ENCODE data around the gene EXOC2. TPM values are rescaled to one million over a fixed set of nuclear protein-coding genes. Genes with fewer than 3 reads are reported as not detected.
"Not testable (repeated sequence)": the region's sequence is repeated elsewhere in the genome, so short reads cannot be mapped to it uniquely, and the experiment has no call there.

Gene EXOC2
- total and polyA plus RNA-seq, 7 donors: 5.4 to 23.2 (median 15.3) TPM

DNA sequence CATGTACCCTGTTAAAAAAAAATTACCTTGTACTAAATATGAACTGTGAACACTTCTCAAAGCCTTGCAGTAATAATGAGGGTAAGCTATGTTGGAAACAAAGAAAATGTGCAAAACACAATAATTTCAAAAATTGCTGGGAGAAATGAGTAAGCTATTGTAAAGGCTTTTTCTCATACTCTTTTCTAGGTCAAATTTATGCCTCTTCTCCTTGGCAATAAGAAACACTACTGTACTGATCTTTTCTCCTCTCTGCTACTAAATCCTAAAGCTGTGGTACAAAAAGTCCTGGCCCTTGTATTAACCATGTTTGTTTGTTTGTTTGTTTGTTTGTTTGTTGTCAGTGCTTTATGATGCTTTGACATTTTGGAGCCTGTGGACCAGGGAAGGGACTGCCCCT is 18.5 kb downstream of the EXOC2 start:
- H3K27ac ChIP-seq: no peak overlapping the region
- H3K9me3 ChIP-seq: no peaks in the 10 kb centered on the region
- intact Hi-C loops (cut with DNase I): no loop called here
- H3K27me3 ChIP-seq: no peaks in the 10 kb centered on the region
- TF ChIP-seq POLR2AphosphoS5 (IDR thresholded peaks at IDR 0.05) (no peak), POLR2A (IDR thresholded peaks at IDR 0.05) (no peak), EP300 (IDR thresholded peaks at IDR 0.05) (no peak)
- TF ChIP-seq, protein P1, sequence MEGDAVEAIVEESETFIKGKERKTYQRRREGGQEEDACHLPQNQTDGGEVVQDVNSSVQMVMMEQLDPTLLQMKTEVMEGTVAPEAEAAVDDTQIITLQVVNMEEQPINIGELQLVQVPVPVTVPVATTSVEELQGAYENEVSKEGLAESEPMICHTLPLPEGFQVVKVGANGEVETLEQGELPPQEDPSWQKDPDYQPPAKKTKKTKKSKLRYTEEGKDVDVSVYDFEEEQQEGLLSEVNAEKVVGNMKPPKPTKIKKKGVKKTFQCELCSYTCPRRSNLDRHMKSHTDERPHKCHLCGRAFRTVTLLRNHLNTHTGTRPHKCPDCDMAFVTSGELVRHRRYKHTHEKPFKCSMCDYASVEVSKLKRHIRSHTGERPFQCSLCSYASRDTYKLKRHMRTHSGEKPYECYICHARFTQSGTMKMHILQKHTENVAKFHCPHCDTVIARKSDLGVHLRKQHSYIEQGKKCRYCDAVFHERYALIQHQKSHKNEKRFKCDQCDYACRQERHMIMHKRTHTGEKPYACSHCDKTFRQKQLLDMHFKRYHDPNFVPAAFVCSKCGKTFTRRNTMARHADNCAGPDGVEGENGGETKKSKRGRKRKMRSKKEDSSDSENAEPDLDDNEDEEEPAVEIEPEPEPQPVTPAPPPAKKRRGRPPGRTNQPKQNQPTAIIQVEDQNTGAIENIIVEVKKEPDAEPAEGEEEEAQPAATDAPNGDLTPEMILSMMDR (IDR thresholded peaks at IDR 0.05): no peak
- DNase-seq: no peak
- peaks cover 0 to 3% (median 0%) of the 10 kb centered on the region in 4 donors for H3K36me3 ChIP-seq
- no peak overlapping the region for H3K4me3 ChIP-seq
- H3K4me1 ChIP-seq: peaks cover 0 to 1% (median 0%) of the 10 kb centered on the region in 4 donors

DNA sequence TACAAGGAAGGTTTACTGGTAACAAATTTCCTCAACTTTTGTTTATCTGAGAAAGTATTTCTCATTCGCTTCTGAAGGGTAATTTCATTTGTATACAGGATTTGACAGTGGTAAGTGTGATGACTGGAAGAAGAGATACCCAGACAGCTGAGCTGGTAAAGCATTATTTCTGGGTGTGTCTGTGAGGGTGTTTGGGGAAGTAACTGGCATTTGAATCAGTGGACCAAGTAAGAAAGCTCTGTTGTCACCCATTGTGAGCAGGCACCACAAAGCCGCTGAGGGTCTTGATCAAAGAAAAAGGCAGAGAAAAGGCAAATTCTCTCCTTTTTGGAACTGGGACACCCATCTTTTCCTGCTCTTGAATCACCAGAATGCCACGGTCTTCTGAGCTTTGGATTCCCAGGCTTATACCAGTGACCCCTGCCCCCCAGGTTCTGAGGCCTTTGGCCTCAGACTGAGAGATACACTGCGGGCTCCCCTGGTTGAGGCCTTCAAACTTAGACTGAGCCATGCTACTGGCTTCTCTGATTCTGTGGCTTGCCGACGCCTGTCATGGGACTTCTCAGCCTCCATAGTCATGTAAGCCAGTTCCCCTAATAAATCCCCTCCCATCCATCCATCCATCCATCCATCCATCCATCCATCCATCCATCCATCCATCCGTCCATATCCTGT is 25.5 kb downstream of the EXOC2 start:
- WGBS, 2 donors: 88 to 90% methylated on average over 1 of the region's 7 CpGs
- Histone ChIP-seq H3K4me3 (no peak overlapping the region), H3K27ac (no peak overlapping the region), H3K27me3 (no peaks in the 10 kb centered on the region), H3K4me1 (no peaks in the 10 kb centered on the region), H3K9me3 (peaks cover 0 to 3% (median 0%) of the 10 kb centered on the region in 4 donors), H3K36me3 (peaks cover 0 to 12% (median 0%) of the 10 kb centered on the region in 4 donors)
- intact Hi-C loops (cut with DNase I): no loop called here
- no peak for DNase-seq
- TF ChIP-seq EP300 (IDR thresholded peaks at IDR 0.05): no peak
- no peak for TF ChIP-seq POLR2AphosphoS5 (IDR thresholded peaks at IDR 0.05)
- TF ChIP-seq, protein P1 (IDR thresholded peaks at IDR 0.05): no peak
- no peak for TF ChIP-seq POLR2A (IDR thresholded peaks at IDR 0.05)

DNA sequence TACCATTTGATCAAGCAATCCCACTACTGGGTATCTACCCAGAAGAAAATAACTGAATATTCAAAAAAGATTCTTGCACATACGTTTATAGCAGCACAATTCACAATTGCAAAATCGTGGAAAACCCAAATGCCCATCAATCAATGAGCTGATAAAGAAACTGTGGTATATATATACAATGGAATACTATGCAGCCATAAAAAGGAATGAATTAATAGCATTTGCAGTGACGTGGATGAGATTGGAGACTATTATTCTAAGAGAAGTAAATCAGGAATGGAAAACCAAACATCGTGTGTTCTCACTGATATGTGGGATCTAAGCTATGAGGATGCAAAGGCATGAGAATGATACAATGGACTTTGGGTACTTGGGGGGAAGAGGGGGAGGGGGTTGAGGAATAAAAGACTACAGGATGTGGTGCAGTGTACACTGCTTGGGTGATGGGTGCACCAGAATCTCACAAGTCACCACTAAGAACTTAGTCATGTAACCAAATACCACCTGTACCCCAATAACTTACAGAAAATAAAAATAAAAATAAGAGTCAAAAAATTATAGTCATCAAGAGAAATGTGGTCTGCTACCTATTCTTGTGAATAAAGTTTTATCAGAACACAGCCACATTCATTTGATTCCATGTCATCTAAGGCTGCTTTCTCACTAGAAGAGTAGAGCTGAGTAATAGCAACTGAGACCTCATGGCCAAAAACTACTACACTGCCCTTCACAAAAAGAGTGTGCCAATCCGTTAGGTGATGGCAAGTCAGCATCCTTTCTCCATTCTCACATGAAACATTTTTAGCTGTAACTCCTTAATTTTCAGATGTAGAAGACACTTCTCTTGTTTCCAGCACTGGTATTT is 27.3 kb downstream of the EXOC2 start:
- Histone ChIP-seq H3K9me3 (peaks cover 0 to 3% (median 0%) of the 10 kb centered on the region in 4 donors), H3K27me3 (no peaks in the 10 kb centered on the region), H3K4me3 (no peak overlapping the region), H3K36me3 (peaks cover 0 to 12% (median 0%) of the 10 kb centered on the region in 4 donors), H3K4me1 (no peaks in the 10 kb centered on the region), H3K27ac (no peak overlapping the region)
- 93 to 94% methylated on average over 5 of the region's 5 CpGs for WGBS, 2 donors
- intact Hi-C loops (cut with DNase I): no loop called here
- no peak for DNase-seq
- TF ChIP-seq EP300 (IDR thresholded peaks at IDR 0.05) (no peak), POLR2AphosphoS5 (IDR thresholded peaks at IDR 0.05) (no peak), POLR2A (IDR thresholded peaks at IDR 0.05) (no peak)
- TF ChIP-seq, protein P1 (IDR thresholded peaks at IDR 0.05): no peak

DNA sequence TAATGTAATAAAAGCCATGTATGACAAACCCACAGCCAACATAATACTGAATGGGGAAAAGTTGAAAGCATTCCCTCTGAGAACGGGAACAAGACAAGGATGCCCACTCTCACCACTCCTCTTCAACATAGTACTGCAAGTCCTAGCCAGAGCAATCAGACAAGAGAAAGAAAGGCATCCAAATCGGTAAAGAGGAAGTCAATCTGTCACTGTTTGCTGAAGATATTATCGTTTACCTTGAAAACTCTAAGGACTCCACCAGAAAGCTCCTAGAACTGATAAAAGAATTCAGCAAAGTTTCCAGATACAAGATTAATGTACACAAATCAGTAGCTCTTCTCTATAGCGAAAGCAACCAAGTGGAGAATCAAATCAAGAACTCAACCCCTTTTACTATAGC is 29.2 kb downstream of the EXOC2 start:
- H3K4me1 ChIP-seq; H3K9me3 ChIP-seq; H3K36me3 ChIP-seq; H3K27me3 ChIP-seq; H3K27ac ChIP-seq; DNase-seq; H3K4me3 ChIP-seq; intact Hi-C loops (cut with DNase I): not testable (repeated sequence)
- 60 to 66% methylated on average over 4 of the region's 4 CpGs for WGBS, 2 donors
